ENCODE results near the gene FLVCR2.
A peak's percentile ranks its signal among the peaks of the same experiment; 100 is the strongest.

FLVCR2 gene

DNA sequence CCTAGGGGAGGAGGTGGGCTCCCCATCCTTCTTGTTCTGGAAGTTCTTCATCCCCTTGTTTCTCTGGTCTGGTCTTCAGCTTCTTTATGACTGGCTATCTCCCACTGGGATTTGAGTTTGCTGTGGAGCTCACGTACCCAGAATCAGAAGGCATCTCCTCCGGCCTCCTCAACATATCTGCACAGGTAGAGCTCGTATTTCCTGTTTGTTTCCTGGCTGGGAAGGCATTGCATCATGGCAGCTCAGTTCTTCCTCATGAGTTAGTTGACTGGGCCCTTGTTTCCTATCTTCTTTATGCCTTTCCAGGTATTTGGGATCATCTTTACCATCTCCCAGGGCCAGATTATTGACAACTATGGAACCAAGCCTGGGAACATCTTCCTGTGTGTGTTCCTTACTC is 62.5 kb downstream of the FLVCR2 start (continued):
- TF ChIP-seq, protein P1, sequence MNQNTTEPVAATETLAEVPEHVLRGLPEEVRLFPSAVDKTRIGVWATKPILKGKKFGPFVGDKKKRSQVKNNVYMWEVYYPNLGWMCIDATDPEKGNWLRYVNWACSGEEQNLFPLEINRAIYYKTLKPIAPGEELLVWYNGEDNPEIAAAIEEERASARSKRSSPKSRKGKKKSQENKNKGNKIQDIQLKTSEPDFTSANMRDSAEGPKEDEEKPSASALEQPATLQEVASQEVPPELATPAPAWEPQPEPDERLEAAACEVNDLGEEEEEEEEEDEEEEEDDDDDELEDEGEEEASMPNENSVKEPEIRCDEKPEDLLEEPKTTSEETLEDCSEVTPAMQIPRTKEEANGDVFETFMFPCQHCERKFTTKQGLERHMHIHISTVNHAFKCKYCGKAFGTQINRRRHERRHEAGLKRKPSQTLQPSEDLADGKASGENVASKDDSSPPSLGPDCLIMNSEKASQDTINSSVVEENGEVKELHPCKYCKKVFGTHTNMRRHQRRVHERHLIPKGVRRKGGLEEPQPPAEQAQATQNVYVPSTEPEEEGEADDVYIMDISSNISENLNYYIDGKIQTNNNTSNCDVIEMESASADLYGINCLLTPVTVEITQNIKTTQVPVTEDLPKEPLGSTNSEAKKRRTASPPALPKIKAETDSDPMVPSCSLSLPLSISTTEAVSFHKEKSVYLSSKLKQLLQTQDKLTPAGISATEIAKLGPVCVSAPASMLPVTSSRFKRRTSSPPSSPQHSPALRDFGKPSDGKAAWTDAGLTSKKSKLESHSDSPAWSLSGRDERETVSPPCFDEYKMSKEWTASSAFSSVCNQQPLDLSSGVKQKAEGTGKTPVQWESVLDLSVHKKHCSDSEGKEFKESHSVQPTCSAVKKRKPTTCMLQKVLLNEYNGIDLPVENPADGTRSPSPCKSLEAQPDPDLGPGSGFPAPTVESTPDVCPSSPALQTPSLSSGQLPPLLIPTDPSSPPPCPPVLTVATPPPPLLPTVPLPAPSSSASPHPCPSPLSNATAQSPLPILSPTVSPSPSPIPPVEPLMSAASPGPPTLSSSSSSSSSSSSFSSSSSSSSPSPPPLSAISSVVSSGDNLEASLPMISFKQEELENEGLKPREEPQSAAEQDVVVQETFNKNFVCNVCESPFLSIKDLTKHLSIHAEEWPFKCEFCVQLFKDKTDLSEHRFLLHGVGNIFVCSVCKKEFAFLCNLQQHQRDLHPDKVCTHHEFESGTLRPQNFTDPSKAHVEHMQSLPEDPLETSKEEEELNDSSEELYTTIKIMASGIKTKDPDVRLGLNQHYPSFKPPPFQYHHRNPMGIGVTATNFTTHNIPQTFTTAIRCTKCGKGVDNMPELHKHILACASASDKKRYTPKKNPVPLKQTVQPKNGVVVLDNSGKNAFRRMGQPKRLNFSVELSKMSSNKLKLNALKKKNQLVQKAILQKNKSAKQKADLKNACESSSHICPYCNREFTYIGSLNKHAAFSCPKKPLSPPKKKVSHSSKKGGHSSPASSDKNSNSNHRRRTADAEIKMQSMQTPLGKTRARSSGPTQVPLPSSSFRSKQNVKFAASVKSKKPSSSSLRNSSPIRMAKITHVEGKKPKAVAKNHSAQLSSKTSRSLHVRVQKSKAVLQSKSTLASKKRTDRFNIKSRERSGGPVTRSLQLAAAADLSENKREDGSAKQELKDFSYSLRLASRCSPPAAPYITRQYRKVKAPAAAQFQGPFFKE (tag by site-specific recombination; IDR thresholded peaks at IDR 0.05; ENCODE audit: borderline replicate concordance), result no peak
- TF ChIP-seq KLF10 (tag by site-specific recombination; IDR thresholded peaks at IDR 0.05), result no peak

DNA sequence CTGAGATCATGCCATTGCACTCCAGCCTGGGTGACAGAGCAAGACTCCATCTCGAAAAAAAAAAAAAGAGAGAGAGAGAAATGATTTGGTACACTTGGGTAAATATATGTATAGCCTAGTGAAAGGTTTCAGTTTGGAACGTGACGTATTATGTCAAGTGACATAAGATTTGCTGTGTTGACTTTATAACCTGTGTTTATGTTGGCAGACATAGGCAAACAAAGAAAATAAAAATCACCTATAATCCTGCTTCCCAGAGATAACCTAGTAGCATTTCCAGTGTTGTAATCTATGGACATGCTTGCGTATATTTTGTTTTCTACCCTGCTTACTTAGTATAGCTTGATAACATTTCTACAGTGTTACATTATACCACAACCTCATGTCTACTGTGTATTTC is 65.6 kb downstream of the FLVCR2 start:
- peaks cover 13% of the 10 kb centered on the region for H3K4me1 ChIP-seq (ENCODE audit: control insufficient read depth, insufficient read depth, low read length)
- ChIA-PET POLR2A (no interaction called here), CTCF (interaction anchor here (0.7 kb wide), 1 partner anchor 21 kb away, joined by 3 read pairs; no protein-coding TSS in a partner anchor)
- H3K9me3 ChIP-seq (ENCODE audit: control insufficient read depth, insufficient read depth, low read depth, low read length), result no peaks in the 10 kb centered on the region
- peaks cover 0 to 1% of the 10 kb centered on the region in 2 experiments; a peak in 1 of 3 replicates for H3K36me3 ChIP-seq (ENCODE audit: control insufficient read depth in 2 of 2, insufficient read depth in 1 of 2, low read length in 2 of 2)
- no peak overlapping the region for H3K4me3 ChIP-seq (ENCODE audit: low read depth, low read length)
- 0 out of 2 replicates have a peak overlapping the region, but pooled peaks have one; percentile 41 for H3K27ac ChIP-seq (ENCODE audit: extremely low read depth, low read depth, low read length)
- TF ChIP-seq ZFP37 (tag by site-specific recombination; IDR thresholded peaks at IDR 0.05) (no peak), FEZF1 (tag by site-specific recombination; IDR thresholded peaks at IDR 0.05) (peak; percentile 90), OVOL3 (tag by site-specific recombination; IDR thresholded peaks at IDR 0.05) (0 out of 2 replicates have a peak, but pooled peaks have one; percentile 49), ZNF629 (tag by site-specific recombination; IDR thresholded peaks at IDR 0.05) (peak; percentile 82), ZNF580 (tag by site-specific recombination; IDR thresholded peaks at IDR 0.05) (peak; percentile 95), ZXDB (tag by site-specific recombination; IDR thresholded peaks at IDR 0.05) (peak; percentile 79), ZFP41 (tag by site-specific recombination; IDR thresholded peaks at IDR 0.05; ENCODE audit: borderline replicate concordance) (no peak), ZBTB11 (tag by site-specific recombination; conservative IDR thresholded peaks at IDR 0.05; ENCODE audit: low read depth) (0 out of 2 replicates have a peak, but pooled peaks have one; percentile 4), OSR2 (tag by site-specific recombination; IDR thresholded peaks at IDR 0.05) (peak; percentile 55; the same call in 1 of the 2 replicates), ZNF398 (tag by site-specific recombination; IDR thresholded peaks at IDR 0.05) (peak; percentile 18; the same call in 1 of the 2 replicates), ZNF843 (tag by site-specific recombination; IDR thresholded peaks at IDR 0.05) (peak; percentile 90), ZBTB21 (tag by site-specific recombination; IDR thresholded peaks at IDR 0.05) (peak; percentile 43; the same call in 1 of the 2 replicates), HOXC10 (CRISPR knock-in tag; IDR thresholded peaks at IDR 0.05) (no peak)
- TF ChIP-seq, protein P2, sequence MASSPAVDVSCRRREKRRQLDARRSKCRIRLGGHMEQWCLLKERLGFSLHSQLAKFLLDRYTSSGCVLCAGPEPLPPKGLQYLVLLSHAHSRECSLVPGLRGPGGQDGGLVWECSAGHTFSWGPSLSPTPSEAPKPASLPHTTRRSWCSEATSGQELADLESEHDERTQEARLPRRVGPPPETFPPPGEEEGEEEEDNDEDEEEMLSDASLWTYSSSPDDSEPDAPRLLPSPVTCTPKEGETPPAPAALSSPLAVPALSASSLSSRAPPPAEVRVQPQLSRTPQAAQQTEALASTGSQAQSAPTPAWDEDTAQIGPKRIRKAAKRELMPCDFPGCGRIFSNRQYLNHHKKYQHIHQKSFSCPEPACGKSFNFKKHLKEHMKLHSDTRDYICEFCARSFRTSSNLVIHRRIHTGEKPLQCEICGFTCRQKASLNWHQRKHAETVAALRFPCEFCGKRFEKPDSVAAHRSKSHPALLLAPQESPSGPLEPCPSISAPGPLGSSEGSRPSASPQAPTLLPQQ (tag by site-specific recombination; IDR thresholded peaks at IDR 0.05), result peak; percentile 64; the same call in 1 of the 2 replicates
- TF ChIP-seq, protein P3, sequence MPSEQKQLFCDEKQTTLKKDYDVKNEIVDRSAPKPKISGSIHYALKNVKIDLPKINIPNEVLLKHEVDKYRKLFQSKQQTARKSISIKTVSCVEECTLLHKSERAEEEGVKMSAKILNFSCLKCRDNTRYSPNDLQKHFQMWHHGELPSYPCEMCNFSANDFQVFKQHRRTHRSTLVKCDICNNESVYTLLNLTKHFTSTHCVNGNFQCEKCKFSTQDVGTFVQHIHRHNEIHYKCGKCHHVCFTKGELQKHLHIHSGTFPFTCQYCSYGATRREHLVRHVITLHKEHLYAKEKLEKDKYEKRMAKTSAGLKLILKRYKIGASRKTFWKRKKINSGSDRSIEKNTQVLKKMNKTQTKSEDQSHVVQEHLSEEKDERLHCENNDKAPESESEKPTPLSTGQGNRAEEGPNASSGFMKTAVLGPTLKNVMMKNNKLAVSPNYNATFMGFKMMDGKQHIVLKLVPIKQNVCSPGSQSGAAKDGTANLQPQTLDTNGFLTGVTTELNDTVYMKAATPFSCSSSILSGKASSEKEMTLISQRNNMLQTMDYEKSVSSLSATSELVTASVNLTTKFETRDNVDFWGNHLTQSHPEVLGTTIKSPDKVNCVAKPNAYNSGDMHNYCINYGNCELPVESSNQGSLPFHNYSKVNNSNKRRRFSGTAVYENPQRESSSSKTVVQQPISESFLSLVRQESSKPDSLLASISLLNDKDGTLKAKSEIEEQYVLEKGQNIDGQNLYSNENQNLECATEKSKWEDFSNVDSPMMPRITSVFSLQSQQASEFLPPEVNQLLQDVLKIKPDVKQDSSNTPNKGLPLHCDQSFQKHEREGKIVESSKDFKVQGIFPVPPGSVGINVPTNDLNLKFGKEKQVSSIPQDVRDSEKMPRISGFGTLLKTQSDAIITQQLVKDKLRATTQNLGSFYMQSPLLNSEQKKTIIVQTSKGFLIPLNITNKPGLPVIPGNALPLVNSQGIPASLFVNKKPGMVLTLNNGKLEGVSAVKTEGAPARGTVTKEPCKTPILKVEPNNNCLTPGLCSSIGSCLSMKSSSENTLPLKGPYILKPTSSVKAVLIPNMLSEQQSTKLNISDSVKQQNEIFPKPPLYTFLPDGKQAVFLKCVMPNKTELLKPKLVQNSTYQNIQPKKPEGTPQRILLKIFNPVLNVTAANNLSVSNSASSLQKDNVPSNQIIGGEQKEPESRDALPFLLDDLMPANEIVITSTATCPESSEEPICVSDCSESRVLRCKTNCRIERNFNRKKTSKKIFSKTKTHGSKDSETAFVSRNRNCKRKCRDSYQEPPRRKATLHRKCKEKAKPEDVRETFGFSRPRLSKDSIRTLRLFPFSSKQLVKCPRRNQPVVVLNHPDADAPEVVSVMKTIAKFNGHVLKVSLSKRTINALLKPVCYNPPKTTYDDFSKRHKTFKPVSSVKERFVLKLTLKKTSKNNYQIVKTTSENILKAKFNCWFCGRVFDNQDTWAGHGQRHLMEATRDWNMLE (tag by site-specific recombination; conservative IDR thresholded peaks at IDR 0.05; ENCODE audit: low read depth), result 0 out of 2 replicates have a peak, but pooled peaks have one; percentile 17

Measured in HEK293 (cell line).